Nucleus accumbens (tissue), 56 donors: ENCODE measurements around the gene MED28.

Source experiments
- DNase-seq, 56 donors: peaks; one replicate each; lab custom pipeline; 2025; lab: John Stamatoyannopoulos, UW

The MED28 gene

GRCh38 chr4:17662694-17663093 lies 48.3 kb downstream of the MED28 start:
- DNase-seq: no peak

GRCh38 chr4:17664755-17665154 lies 50.3 kb downstream of the MED28 start:
- no peak for DNase-seq

GRCh38 chr4:17665346-17665745 lies 50.9 kb downstream of the MED28 start:
- no peak for DNase-seq

- DNase-seq: no peak
Observed at GRCh38 chr4:17665852-17666251, 51.4 kb downstream of the MED28 start.

GRCh38 chr4:17667253-17667652 lies 52.8 kb downstream of the MED28 start:
- DNase-seq: no peak

- no peak for DNase-seq
Observed at GRCh38 chr4:17667653-17668201, 53.3 kb downstream of the MED28 start.

- DNase-seq: no peak
Observed at GRCh38 chr4:17670423-17670822, 56.0 kb downstream of the MED28 start.

GRCh38 chr4:17680559-17681280 lies 66.3 kb downstream of the MED28 start:
- peak in 2 of 56 donors; percentile 5 to 40 for DNase-seq

GRCh38 chr4:17681281-17682221 lies 67.1 kb downstream of the MED28 start:
- DNase-seq: no peak

GRCh38 chr4:17682222-17682566 lies 67.8 kb downstream of the MED28 start:
- DNase-seq: no peak
